GM21737 (cell line): Measurements from ENCODE around the gene GART.
"Not testable (repeated sequence)": the region's sequence is repeated elsewhere in the genome, so short reads cannot be mapped to it uniquely, and the experiment has no call there.

Source experiments
- ATAC-seq: cut with Tn5 transposase; IDR thresholded peaks from one replicate; pipeline ENCODE4 v1.9.1; 2021; ENCODE audit warnings: mild to moderate bottlenecking, moderate library complexity; ENCODE audit not compliant: unreplicated experiment

The GART gene

DNA sequence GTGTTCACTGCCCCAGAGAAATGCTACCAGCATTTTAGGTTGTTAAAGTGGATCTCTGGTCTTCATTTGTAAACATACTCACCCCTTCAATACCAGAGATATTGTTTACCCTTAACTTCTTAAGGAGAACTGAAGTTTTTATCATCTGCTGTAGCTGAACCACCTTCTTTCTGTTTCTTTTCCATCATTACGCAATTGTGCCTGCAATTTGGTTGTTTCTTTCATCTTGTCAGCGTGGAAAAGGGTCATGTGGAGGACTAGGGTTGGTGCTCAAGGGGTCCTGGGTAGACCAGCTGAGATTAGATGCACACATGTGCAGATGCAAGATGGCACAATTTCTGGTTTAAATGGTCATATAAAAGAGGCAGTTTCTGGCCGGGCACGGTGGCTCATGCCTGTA lies 23.0 kb downstream of the GART start:
- no peak for ATAC-seq

DNA sequence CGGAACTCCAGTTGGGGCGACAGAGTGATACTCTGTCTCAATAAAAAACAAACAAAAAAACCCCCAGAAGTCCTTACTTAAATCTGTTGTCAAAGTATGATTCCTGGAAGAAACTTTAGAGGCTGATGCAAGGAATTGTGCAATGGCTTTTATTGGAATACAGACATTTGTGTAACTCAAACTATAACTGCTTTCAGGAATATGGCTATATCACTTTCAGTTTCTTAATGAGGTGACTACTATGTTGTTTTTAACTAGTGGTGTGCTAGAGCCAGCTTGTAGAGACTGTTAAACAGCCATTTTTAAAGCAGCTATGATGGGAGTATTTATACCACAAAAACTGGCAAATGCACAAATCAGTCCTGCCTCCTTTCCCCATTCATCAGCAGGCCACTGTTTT lies 27.7 kb downstream of the GART start:
- no peak for ATAC-seq

GRCh38 chr21:33512481-33512880 lies 29.4 kb downstream of the GART start:
- ATAC-seq = no peak

- ATAC-seq = no peak
These were observed 30.3 kb downstream of the GART start for GRCh38 chr21:33511639-33512038.

DNA sequence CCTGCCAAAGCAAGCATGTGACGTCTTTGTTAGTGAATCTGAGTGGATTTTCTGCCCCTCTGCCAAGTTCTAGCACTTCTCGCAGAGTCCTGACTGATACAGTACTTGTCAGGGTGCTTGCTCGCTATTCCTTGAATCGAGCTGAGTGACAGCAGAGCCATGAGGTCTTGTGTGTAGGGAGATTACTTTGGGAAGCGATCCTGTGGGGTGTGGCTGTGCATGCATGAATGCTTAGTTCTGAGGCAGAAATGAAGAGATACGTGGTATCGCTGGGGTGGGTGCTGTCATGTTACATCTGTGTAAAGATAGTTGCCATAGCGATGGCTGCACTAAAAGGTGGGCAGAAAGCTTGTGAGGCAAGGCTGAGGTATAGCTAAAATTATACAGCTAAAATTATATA lies 31.1 kb downstream of the GART start:
- no peak for ATAC-seq

DNA sequence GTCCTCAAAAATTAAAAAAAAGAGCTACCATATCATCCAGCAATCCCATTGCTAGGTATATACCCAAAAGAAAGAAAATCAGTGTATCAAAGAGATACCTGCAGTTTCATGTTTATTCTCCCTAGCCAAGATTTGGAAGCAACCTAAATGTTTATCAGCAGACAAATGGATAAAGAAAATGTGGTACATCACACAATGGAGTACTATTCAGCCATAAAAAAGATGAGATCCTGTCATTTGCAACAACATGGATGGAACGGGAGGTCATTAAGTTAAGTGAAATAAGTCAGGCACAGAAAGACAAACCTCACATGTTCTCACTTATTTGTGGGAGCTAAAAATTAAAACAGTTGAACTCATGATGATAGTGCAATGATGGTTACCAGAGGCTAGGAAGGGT lies 34.9 kb downstream of the GART start:
- not testable (repeated sequence) for ATAC-seq

DNA sequence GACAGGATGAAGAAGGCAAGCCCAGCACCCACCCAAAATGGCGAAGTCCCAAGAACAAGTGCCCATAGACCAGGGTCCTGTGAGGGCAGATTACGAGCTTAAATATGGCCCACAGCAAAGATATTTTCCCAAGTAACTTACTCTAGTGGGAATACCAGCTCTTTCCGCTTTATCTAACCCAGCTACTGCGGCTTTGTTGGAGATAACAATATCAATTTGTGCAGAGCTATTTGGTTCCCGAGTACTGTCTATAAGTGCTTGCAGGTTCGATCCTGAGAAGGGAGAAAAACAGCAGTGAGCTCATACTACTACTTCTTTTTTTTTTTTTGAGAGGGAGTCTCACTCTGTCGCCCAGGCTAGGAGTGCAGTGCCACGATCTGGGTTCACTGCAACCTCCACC lies 36.1 kb downstream of the GART start:
- no peak for ATAC-seq

GRCh38 chr21:33496345-33496744 lies 45.6 kb downstream of the GART start:
- ATAC-seq = no peak

DNA sequence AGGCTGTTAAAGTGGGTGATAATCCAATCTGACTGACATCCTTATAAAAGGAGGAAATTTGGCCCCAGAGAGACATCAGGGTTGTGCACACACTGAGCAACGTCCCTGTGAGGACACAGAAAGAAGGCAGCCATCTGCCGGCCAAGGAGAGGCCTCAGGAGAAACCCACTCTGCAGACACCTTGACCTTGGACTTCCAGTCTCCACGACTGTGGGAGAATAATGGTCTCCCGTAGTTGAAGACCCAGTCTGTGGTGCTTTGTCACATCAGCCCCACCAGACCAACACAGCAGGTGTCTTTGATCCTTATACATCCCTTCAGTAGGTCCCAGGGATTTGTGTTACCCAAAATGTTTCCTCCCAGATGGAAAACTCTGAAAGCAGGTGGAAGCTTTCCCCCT lies 46.2 kb downstream of the GART start:
- ATAC-seq = no peak

GRCh38 chr21:33493756-33494155 lies 48.2 kb downstream of the GART start:
- ATAC-seq = no peak

DNA sequence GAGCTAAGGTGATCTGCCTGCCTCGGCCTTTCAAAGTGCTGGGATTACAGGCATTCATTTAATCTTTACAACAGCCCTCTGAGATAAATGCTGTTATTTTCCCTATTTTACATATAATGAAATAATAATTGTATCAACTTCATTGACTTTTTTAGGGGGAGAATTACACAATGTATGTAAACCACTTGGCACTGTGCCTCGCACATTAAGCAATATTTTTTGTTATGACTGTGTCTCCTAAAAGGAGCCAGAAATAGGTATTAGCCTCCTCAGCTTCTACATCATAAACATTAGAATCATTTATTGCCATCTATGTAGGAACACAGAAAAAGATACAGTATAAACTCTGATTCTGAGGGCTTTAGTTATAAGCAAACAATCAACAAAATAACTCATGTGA lies 49.3 kb downstream of the GART start:
- no peak for ATAC-seq

- ATAC-seq = peak; percentile 98
These were observed 50.4 kb downstream of the GART start, which contains the start of gene DNAJC28 for GRCh38 chr21:33491373-33492102. Gene DNAJC28 (minus strand): TSS chr21:33491716. CDS start chr21:33489393, 2,323 bp downstream.

DNA sequence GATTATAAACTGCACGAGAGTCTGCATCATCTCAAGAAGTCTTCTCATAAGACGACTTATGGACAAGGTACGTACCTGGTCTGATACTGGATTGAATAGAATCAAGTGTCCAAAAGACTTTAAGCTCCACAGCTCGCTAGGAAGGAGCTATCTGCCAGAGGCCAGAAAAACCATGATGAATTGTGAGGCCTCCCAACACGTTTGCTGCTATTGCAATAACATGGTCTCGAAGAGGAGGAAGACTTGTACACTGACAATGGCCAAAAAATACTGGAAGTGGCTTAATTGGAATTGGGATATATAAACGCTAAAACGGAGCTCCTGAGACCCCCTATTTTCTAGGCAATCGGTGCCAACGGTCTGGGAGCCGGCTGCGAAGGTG lies 50.9 kb downstream of the GART start:
- no peak for ATAC-seq

DNA sequence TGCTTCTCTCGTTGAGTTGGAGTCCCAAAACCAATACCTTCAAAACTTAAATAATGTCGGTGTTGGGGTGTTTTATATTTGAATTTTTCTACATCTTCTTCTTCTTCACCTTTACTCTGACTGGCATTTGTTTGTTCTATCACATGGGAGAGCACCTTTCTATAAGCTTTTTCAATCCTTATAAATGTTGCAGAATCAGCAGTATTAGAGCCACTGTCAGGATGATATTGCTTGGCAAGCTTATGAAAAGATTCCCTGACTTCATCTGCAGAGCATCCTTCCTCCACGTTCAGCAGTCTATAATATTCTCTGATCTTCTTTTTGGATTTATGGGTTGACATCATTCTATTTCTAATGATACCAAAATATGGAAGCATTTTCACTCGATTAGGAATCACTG lies 53.0 kb downstream of the GART start:
- no peak for ATAC-seq

DNA sequence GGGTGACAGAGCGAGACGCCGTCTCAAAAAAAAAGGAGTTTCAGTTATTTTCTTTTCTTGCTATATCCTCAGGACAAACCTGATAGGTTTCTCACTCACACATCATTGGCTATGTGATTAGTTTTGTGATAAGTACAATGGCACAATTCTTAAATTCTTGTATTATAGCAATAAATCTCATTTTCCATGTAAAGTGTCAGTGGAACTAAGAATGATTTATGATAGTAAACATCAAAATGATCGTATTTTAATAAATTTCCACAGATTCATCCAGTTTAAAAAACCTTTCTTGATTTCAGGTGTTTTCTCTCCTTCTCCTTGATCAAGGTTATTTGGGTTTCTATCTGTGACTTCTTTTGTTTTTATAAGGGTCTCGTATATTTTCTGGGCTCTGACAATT lies 53.9 kb downstream of the GART start:
- ATAC-seq = no peak

DNA sequence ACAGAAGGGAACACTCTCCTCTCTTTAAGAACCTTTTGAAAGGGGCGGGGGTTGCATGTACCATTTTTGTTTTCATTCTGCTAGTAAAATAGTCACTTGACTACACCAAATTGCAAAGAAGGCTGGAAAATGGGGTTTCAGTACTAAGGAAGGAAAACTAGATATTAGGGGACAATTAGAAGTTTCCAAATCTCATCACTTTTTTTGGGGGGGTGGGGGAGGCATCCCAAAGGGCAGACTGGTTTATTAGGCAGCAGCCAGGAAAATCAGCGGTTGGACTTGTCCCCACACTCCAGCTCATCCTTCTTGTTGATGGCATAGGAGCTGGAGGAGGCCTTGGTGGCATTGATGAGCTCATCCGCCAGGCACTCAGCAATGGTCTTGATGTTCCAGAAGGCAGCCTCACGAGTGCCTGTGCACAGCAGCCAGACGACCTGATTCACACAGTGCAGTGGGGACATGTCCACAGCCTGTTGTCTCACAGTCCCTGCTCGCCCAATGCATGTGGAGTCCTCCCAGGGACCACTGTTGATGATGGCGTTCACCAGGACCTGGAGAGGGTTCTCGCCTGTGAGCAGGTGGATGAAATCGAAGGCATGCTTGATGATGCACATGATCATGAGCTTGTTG lies 60.5 kb downstream of the GART start:
- no peak for ATAC-seq

DNA sequence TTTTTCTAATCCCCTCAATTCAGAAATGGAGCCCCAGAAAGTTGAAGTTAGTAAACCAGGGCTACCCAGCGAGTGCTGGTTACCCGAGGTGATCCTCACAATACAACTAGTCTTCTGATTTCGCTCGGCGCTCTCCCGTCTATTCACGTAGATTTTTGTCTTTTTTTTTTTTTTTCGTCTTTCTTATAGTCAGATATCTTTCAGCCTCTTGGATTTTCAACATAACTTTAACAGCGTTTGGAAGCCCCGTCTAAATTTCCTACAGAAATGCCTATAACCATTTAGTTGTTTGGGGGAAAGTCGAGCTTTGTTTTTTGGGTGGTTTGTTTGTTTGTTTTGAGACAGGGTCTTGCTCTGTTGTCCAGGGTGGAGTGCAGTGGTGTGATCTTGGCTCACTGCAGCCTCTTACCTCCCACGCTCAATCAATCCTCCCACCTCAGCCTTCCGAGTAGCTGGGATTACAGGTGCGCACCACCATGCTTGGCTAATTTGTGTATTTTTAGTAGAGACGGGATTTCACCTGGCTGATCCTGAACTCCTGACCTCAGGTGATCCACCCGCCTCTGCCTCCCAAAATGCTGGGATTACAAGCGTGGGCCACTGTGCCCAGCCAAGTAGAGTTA lies 61.3 kb downstream of the GART start:
- ATAC-seq = no peak

- peak; percentile 88 for ATAC-seq
These were observed 62.0 kb downstream of the GART start, which contains the start of gene TMEM50B for GRCh38 chr21:33479679-33480480. Gene TMEM50B (minus strand): TSS chr21:33479974. CDS start chr21:33468885, 11,089 bp downstream.

GRCh38 chr21:33478935-33479678 lies 62.8 kb downstream of the GART start:
- peak; percentile 8 for ATAC-seq

DNA sequence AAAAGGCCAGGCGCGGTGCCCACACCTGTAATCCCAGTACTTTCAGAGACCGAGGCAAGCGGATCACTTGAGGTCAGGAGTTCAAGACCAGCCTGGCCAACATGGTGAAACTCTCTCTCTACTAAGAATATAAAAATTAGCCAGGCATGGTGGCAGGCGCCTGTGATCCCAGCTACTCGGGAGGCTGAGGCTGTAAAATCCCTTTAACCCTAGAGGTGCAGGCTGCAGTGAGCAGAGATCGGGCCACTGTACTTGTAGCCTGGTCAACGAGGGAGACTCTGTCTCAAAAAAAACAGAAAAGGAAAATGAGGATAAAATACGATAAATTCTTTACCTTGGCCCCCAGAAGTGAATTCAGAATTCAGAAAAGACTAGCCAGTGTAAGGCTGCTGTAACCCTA lies 63.7 kb downstream of the GART start:
- no peak for ATAC-seq

DNA sequence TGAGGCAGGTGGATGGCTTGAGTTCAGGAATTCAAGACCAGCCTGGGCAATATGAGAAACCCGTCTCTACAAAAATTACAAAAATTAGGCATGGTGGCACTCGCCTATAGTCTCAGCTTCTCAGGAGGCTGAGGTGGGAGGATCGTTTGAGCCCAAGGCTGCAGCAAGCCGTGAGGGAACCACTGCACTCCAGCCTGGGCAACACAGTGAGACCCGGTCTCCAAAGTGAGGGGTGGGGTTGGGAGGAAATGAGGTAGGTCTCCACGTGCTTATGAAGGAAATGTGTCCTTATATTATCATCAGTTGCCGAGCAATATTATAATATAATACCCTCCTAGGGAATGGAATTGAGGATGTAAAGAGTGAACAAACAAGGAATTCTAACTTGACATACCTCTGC lies 64.9 kb downstream of the GART start:
- ATAC-seq = no peak
